ENCODE results near the gene IL6ST. TPM values are rescaled to one million over a fixed set of nuclear protein-coding genes. Genes with fewer than 3 reads are reported as not detected.

Gene IL6ST
- total and polyA plus RNA-seq, 10 donors, result 20.4 to 504 (median 266) TPM

DNA sequence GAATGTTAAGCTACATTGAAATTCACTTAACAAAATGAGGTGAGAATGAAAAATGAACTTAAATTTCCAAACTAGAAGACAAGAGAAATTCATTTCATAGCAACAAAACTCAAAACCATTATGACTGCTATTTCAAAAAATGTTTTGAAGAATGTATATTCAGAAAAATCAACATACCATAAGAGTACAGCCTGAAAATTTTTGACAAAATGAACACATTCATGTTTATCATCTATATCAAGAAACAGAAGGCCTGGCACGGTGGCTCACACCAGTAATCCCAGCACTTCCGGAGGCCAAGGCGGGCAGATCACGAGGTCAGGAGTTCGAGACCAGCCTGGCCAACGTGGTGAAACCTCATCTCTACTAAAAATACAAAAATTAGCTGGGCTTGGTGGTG lies 4.2 kb upstream of the IL6ST start:
- intact Hi-C loops (cut with DNase I; ENCODE audit: low total_unique reads), result no loop called here
- 75 to 88% (median 86%) methylated on average over 6 of the region's 6 CpGs for WGBS, 5 donors

DNA sequence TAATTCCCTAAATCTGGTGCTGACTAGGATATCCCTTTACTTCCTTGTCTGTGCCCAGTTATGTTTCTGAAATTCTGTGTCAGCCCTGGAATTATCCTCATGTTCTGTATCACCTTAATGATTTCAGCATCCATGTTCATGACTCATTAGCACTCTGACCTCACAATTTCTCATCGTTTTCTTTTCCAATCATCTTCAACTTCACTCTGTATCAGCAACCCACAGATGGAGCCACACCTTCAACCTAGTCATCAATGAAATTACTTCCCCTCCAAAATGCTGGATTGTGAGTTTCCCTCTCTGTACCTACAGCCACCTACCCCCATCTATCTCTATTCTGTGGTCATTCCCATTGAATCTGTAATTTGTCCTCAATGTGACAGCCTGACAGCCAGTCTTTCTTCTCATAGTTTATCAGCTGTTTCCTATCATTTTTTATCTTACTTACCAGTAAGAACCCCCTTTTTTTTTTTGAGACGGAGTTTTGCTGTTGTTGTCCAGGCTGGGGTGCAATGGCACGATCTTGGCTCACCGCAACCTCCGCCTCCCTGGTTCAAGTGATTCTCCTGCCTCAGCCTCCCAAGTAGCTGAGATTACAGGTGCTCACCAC lies 3.1 kb upstream of the IL6ST start:
- no peaks in the 10 kb centered on the region for H3K36me3 ChIP-seq
- peaks cover 6 to 44% (median 24%) of the 10 kb centered on the region in 6 donors for H3K4me1 ChIP-seq
- peaks cover 0 to 12% (median 8%) of the 10 kb centered on the region in 8 donors for H3K9me3 ChIP-seq
- H3K27me3 ChIP-seq (replicated peaks in 1 of 7), result no peaks in the 10 kb centered on the region
- no peak overlapping the region for H3K4me3 ChIP-seq
- DNase-seq, result no peak
- intact Hi-C loops (cut with DNase I; ENCODE audit: low total_unique reads), result no loop called here
- 66 to 82% (median 72%) methylated on average over 5 of the region's 5 CpGs for WGBS, 5 donors
- peak overlapping the region in 6 of 8 donors; percentile 7 to 43 (median 22) for H3K27ac ChIP-seq
- TF ChIP-seq POLR2A (IDR thresholded peaks at IDR 0.05), result no peak
- no peak for TF ChIP-seq POLR2AphosphoS5 (IDR thresholded peaks at IDR 0.05)
- TF ChIP-seq, protein P1, sequence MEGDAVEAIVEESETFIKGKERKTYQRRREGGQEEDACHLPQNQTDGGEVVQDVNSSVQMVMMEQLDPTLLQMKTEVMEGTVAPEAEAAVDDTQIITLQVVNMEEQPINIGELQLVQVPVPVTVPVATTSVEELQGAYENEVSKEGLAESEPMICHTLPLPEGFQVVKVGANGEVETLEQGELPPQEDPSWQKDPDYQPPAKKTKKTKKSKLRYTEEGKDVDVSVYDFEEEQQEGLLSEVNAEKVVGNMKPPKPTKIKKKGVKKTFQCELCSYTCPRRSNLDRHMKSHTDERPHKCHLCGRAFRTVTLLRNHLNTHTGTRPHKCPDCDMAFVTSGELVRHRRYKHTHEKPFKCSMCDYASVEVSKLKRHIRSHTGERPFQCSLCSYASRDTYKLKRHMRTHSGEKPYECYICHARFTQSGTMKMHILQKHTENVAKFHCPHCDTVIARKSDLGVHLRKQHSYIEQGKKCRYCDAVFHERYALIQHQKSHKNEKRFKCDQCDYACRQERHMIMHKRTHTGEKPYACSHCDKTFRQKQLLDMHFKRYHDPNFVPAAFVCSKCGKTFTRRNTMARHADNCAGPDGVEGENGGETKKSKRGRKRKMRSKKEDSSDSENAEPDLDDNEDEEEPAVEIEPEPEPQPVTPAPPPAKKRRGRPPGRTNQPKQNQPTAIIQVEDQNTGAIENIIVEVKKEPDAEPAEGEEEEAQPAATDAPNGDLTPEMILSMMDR (IDR thresholded peaks at IDR 0.05 in 8 of 11, conservative IDR thresholded peaks at IDR 0.05 in 3 of 11), result no peak

More for the DNA sequence above, 4.2 kb upstream of the IL6ST start:
- peaks cover 2 to 44% (median 21%) of the 10 kb centered on the region in 6 donors for H3K4me1 ChIP-seq
- H3K27ac ChIP-seq, result peak overlapping the region in 1 of 8 donors; percentile 43
- no peaks in the 10 kb centered on the region for H3K27me3 ChIP-seq (replicated peaks in 1 of 7)
- no peak overlapping the region for H3K4me3 ChIP-seq
- no peak for TF ChIP-seq POLR2A (IDR thresholded peaks at IDR 0.05)
- TF ChIP-seq, protein P1 (IDR thresholded peaks at IDR 0.05 in 8 of 11, conservative IDR thresholded peaks at IDR 0.05 in 3 of 11), result no peak
- TF ChIP-seq POLR2AphosphoS5 (IDR thresholded peaks at IDR 0.05), result no peak
- H3K36me3 ChIP-seq, result no peaks in the 10 kb centered on the region
- H3K9me3 ChIP-seq, result peaks cover 0 to 12% (median 8%) of the 10 kb centered on the region in 8 donors
- no peak for DNase-seq

DNA sequence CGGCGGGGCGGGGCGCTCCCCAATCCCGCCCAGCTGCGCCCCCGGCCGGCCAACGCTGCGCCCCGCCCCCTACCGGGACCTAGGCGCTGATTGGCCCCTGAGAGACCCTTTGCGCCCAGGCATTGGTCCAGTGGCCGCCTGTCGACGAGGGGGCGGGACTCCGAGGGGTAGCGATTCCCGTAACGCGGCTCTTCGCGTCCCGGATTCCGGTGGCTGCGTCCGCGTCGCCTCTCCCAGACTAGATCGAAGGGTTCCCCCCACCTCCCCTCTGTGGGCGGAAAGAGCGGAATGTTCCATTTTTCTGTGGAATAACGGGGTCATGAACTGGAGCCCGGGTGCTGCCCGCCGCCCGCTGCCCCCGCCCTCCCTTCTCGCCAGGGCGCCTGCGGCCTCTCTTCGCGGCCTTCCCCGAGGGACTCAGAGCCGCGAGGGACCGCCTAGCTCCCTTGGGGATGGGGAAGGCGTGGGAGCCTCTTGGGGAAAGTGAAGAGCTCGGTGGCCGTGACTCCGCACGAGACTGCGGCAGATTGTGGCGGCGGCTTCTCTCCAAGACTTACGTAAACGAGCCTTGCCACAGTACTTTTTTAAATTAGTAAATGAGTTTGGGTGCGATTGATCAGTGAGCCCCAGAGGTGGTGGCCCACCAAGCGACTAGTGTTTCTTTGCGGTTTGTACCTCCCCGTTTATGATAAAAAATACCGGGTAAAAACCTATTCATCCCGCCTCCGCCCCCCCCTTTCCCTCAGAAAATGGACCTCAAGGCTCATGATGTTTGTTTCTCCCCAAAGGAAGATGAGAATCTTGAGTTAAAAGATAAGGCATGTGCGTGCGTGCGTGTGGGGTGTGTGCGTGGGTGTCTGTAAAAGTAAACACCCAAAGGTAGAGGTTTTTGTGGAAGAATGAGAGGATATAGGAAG lies 493 bp upstream of the IL6ST start:
- TF ChIP-seq POLR2A (IDR thresholded peaks at IDR 0.05) (no peak), POLR2AphosphoS5 (IDR thresholded peaks at IDR 0.05) (peak; percentile 91 to 94 (median 92))
- TF ChIP-seq, protein P1 (IDR thresholded peaks at IDR 0.05 in 8 of 11, conservative IDR thresholded peaks at IDR 0.05 in 3 of 11), result peak in 8 of 11 experiments; percentile 28 to 72 (median 49)
- peak; percentile 97 for DNase-seq
- intact Hi-C loops (cut with DNase I; ENCODE audit: low total_unique reads), result no loop called here
- H3K27ac ChIP-seq, result peak overlapping the region; percentile 94 to 99 (median 97)
- H3K36me3 ChIP-seq, result no peaks in the 10 kb centered on the region
- H3K9me3 ChIP-seq, result no peaks in the 10 kb centered on the region
- 0 to 1% (median 0%) methylated on average over 30 to 70 of the region's 70 CpGs for WGBS, 5 donors
- H3K4me1 ChIP-seq, result peaks cover 9 to 68% (median 45%) of the 10 kb centered on the region in 6 donors
- H3K4me3 ChIP-seq, result peak overlapping the region; percentile 56 to 79 (median 69)
- no peaks in the 10 kb centered on the region for H3K27me3 ChIP-seq (replicated peaks in 1 of 7)
